Esophagus squamous epithelium (tissue), 4 donors: ENCODE data around the gene BNC2.

ENCODE experiments used
- CTCF ChIP-seq, 6 experiments: fragments of 450-650 bp in 4 of 6; fragments of 200-600 bp in 2 of 6; sonication (generic) in 2 of 6; IDR thresholded peaks; one replicate each; pipeline ENCODE4 v1.5.1; 2016 to 2019; ENCODE audit warnings: antibody characterized with exemption in 6 of 6, mild to moderate bottlenecking in 4 of 6, moderate library complexity in 4 of 6
- POLR2A ChIP-seq, 4 donors: fragments of 450-650 bp; IDR thresholded peaks; one replicate each; pipeline ENCODE4 v1.6.1; 2017; ENCODE audit warnings: antibody characterized with exemption in 4 of 4, mild to moderate bottlenecking in 4 of 4, moderate library complexity in 3 of 4

DNA sequence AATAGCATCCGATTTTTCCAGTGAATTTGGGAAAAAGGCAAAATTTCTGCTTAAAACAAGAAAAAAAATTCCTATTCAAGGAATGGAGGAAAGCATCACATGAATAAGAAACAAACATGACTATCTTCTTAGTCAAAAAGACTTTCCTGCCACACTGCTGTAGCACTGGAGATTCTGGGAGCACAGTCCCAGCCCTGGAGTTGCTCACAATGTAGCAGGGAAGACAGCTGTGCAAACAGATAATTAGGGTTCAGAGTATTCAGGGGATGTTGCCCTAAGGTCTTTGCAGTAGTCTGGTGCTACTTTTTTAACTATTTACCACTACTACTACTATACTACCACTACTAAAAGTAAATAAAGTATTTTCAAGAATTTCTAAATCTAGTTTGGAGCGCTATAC lies 86.5 kb downstream of the BNC2 start:
- TF ChIP-seq CTCF (IDR thresholded peaks at IDR 0.05) (no peak), POLR2A (IDR thresholded peaks at IDR 0.05) (no peak)
